Left ventricle myocardium superior (tissue), 1 donor: ENCODE measurements around the gene SHOX. TPM values are rescaled to one million over a fixed set of nuclear protein-coding genes. Genes with fewer than 3 reads are reported as not detected.

Experiments
- ATAC-seq: fragments of 200-7000 bp; cut with Tn5 transposase; one replicate; pipeline ENCODE4 v1.9.1; 2020; ENCODE audit warnings: mild to moderate bottlenecking, moderate library complexity
- DNase-seq: peaks from one replicate; pipeline ENCODE4 v3.0.0-alpha.2; 2020
- intact Hi-C: fragments of 100-400 bp; cut with micrococcal nuclease; formaldehyde crosslinking; loops from one replicate; pipeline ENCODE4 v1.11.0; 2022
- total RNA-seq: library from RNA; stranded (reverse); fragmentation: NEBNext Ultra II Directional; extraction: Animal tissue kit (Norgen Biotek cat#: 25700); gene quantifications from one replicate; pipeline ENCODE4 v1.2.1, GENCODE V29; 2021
- donor health status: DM: no; HTN: yes; CAD: no; lungs with severe emphysema.

SHOX gene
- total RNA-seq, 1 donor from 2014 or later = not detected

DNA sequence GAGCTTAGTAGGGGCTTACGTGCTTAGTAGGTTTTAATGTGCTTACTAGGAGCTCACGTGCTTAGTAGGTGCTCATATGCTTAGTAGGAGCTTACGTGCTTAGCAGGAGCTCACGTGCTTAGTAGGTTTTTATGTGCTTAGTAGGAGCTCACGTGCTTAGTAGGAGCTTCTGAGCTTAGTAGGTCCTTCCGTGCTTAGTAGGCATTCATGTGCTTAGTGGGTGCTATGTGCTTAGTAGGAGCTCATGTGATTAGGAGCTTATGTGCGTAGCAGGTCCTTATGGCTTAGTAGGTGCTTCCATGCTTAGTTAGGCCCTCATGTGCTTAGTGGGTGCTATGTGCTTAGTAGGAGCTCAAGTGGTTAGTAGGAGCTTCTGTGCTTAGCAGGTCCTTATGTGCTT lies 59.4 kb downstream of the SHOX start:
- ATAC-seq (no peak), DNase-seq (no peak)
- intact Hi-C loops = no loop called here

- DNase-seq = no peak
- intact Hi-C loops = no loop called here
- ATAC-seq = no peak
These were observed 64.2 kb downstream of the SHOX start for GRCh38 chrX:694800-695199.

DNA sequence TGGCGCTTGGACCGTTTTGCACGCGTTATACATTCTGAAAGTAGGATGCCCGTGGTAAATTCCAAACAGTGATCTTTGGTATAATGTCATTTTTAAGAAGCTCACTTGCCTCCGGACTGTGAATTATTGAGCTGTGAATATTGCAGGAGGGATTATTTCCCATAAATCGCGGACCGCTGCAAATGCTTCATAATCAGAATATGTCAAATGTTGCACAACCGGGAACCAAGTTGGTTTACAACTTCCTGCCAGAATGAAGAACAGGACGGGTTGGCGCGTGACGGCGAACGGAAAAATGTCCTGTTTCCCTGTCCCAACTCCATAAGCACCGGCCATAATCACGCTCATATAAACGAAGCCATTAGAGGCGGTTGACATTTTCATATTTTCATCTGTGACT lies 67.6 kb downstream of the SHOX start:
- ATAC-seq = no peak
- intact Hi-C loops = no loop called here
- DNase-seq = no peak

DNA sequence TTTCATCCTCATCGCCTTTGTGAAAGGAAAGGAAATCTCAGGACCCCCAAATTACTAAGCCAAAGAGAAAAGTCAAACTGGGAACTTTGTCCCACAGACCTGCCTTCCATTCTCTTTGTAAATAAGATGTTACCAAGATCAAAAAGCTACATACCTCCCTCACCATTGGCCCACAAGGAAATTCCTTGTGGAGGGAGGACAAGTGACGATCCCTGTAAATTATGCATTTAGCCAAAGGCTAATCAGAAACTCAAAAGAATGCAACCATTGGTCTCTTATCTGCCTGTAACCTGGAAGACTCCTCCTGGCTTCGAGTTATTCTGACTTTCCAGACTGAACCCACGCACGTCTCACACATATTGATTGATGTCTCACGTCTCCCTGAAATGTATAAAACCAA lies 70.3 kb downstream of the SHOX start:
- no peak for ATAC-seq
- intact Hi-C loops = no loop called here
- no peak for DNase-seq

DNA sequence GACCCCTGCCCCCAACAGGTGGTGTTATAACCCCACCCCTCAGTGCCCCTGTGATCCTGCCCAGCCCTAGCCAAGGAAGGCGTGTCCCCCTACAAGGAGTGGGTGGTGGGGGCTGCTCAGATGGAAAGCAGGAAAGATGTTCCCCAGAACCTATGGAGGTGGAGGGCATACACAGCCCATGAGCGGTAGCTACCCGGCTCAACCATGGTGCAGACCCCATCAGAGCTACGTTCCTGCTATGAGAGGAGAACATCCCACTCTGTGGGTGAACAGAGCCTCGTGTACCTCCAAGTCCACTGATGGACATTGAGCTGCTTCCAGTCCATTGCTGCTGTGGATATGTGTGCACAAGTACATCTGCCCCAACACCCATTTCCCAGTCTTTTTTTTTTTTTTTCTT lies 71.1 kb downstream of the SHOX start:
- intact Hi-C loops = no loop called here
- DNase-seq = no peak
- ATAC-seq = no peak

GRCh38 chrX:703466-703865 lies 72.9 kb downstream of the SHOX start:
- no peak for ATAC-seq
- intact Hi-C loops = no loop called here
- DNase-seq = no peak

GRCh38 chrX:703866-704265 lies 73.3 kb downstream of the SHOX start:
- intact Hi-C loops = no loop called here
- ATAC-seq = no peak

More at GRCh38 chrX:703866-704265, 73.3 kb downstream of the SHOX start:
- DNase-seq = no peak

Other genes with a start within 250 kb of the SHOX start
- gene PPP2R3B, start 243.9 kb upstream of the SHOX start, total RNA-seq = 194 TPM